Central memory CD8-positive, alpha-beta T cell (primary cell): Measurements from ENCODE around the gene BANP.
"Not testable (repeated sequence)": the region's sequence is repeated elsewhere in the genome, so short reads cannot be mapped to it uniquely, and the experiment has no call there.

ENCODE experiments used
- ATAC-seq: fragments of 150-1000 bp; cut with Tn5 transposase; replicated peaks from 2 replicates; pipeline ENCODE4 v1.10.0; 2022; ENCODE audit warnings: mild to moderate bottlenecking, moderate FRiP score, moderate number of reproducible peaks; ENCODE audit not compliant: poor library complexity, severe bottlenecking; ENCODE audit errors: extremely low read depth
- DNase-seq, 2 donors: peaks; one replicate each; pipeline ENCODE4 v3.0.0; 2021; ENCODE audit warnings: low spot score in 2 of 2
- H3K27ac Mint-ChIP-seq: one replicate; pipeline ENCODE4 v1.8.0; 2022; ENCODE audit warnings: low read depth, mild to moderate bottlenecking, moderate library complexity, mixed read lengths
- H3K27me3 Mint-ChIP-seq: one replicate; pipeline ENCODE4 v1.8.0; 2022; ENCODE audit warnings: mixed read lengths
- H3K36me3 Mint-ChIP-seq: one replicate; pipeline ENCODE4 v1.8.0; 2022; ENCODE audit warnings: mild to moderate bottlenecking, moderate library complexity, mixed read lengths; ENCODE audit not compliant: insufficient read depth
- H3K4me1 Mint-ChIP-seq: one replicate; pipeline ENCODE4 v1.8.0; 2022; ENCODE audit warnings: mixed read lengths
- H3K4me3 Mint-ChIP-seq: one replicate; pipeline ENCODE4 v1.8.0; 2022; ENCODE audit warnings: mild to moderate bottlenecking, moderate library complexity, mixed read lengths
- H3K9me3 Mint-ChIP-seq: one replicate; pipeline ENCODE4 v1.8.0; 2022; ENCODE audit warnings: mixed read lengths

Gene BANP

DNA sequence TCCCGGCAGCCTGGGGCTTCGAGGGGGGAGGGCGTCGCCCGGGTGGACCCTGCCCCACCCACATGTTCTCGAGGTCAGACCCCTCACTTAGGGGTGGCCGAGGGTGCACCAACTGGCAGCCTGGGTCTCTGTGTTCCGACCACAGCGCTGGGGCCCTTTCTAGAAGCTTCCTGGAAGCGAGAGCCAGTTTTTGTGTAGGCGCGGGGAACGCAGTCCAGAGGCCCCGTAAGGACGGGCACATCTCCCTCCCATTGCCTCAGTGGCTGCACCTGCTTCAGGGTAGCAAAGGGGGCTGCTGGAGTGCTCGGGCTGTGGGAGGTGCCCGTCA lies 148.3 kb downstream of the BANP start:
- Mint-ChIP-seq H3K27ac (no peak overlapping the region), H3K4me1 (no peaks in the 10 kb centered on the region), H3K9me3 (no peaks in the 10 kb centered on the region), H3K27me3 (peaks cover 20% of the 10 kb centered on the region), H3K4me3 (no peak overlapping the region), H3K36me3 (no peaks in the 10 kb centered on the region)
- no peak for DNase-seq
- no peak for ATAC-seq

GRCh38 chr16:88099956-88100355 lies 148.7 kb downstream of the BANP start:
- not testable (repeated sequence) for H3K4me3 Mint-ChIP-seq, H3K36me3 Mint-ChIP-seq, H3K4me1 Mint-ChIP-seq, H3K27ac Mint-ChIP-seq, DNase-seq, ATAC-seq, H3K9me3 Mint-ChIP-seq
- peaks cover 20% of the 10 kb centered on the region for H3K27me3 Mint-ChIP-seq

GRCh38 chr16:88100801-88101622 lies 149.8 kb downstream of the BANP start:
- H3K4me3 Mint-ChIP-seq, H3K27ac Mint-ChIP-seq, H3K36me3 Mint-ChIP-seq, ATAC-seq, H3K9me3 Mint-ChIP-seq, H3K4me1 Mint-ChIP-seq, DNase-seq: not testable (repeated sequence)
- peaks cover 20% of the 10 kb centered on the region for H3K27me3 Mint-ChIP-seq

DNA sequence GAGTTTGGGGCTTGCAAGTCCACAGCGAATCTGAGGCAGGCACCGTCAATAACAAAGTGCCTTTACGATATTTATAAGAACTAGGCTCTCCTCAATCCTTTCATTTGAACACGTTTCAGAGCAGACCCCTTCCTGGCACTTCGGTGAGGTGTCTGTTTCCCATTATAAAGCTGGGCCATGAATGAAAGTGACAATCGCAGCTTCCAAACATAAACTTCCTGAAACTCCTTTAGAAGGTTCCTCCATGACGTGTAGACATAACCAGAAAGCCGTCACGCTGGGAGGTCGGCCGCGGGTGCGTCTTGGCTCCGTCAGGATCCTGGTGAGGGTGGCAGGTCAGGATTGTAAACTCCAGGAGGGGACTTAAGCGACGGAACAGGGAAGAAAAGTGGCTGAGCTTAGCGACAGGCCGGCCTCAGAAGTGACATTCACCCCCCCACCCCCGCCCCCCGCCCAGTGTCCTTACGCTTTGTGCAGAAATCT lies 150.4 kb downstream of the BANP start:
- H3K4me1 Mint-ChIP-seq = not testable (repeated sequence)

DNA sequence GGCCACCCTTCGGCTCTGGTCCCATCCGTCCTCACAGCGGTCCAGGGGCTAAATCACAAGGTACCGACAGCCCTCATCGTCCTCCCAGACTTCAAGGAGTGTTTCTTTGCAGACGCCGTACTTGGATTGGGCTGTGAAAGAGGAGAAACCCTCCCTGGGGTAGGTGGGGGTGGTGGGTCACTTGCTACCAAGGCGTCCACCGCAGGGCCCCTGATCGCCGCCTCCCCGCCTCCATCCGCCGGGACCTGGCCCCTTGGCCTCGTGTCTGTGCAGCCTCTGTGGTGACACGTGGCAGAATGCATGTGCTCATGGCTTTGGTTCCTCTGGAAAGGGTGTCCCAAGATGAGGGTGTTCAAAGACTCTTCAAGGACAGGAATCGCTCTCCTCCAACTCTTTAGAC lies 151.4 kb downstream of the BANP start:
- no peaks in the 10 kb centered on the region for H3K9me3 Mint-ChIP-seq
- no peak overlapping the region for H3K4me3 Mint-ChIP-seq
- H3K27me3 Mint-ChIP-seq = peaks cover 20% of the 10 kb centered on the region
- no peaks in the 10 kb centered on the region for H3K4me1 Mint-ChIP-seq
- no peak for ATAC-seq
- no peak for DNase-seq
- no peak overlapping the region for H3K27ac Mint-ChIP-seq
- H3K36me3 Mint-ChIP-seq = no peaks in the 10 kb centered on the region

More for the DNA sequence above, 150.4 kb downstream of the BANP start:
- H3K9me3 Mint-ChIP-seq, H3K4me3 Mint-ChIP-seq, ATAC-seq, H3K36me3 Mint-ChIP-seq, DNase-seq: not testable (repeated sequence)
- peak overlapping the region; percentile 32 for H3K27ac Mint-ChIP-seq
- H3K27me3 Mint-ChIP-seq = peaks cover 20% of the 10 kb centered on the region

DNA sequence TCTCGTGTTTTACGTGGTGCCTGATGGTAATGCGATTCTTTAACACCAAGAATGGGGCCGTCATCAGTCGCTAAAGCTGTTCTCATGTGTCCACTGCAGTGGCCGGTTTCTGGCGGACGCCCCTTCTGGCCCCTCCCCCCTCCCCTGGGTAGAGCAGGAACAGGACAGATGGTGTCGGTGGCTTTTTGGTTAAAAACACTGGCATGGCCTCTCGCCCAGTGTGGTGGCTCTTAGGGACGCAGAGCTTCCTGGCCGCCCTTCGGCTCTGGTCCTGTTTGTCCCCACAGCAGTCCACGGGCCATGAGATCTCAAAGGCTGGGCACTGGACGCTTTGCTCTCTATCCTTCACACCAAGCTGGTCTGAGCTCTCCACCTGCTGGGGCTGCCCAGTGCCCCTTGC lies 151.8 kb downstream of the BANP start:
- Mint-ChIP-seq H3K4me3 (no peak overlapping the region), H3K27ac (no peak overlapping the region), H3K9me3 (no peaks in the 10 kb centered on the region), H3K36me3 (no peaks in the 10 kb centered on the region), H3K27me3 (peaks cover 20% of the 10 kb centered on the region), H3K4me1 (no peaks in the 10 kb centered on the region)
- ATAC-seq (no peak), DNase-seq (no peak)

GRCh38 chr16:88103581-88104188 lies 152.5 kb downstream of the BANP start:
- DNase-seq (no peak), ATAC-seq (no peak)
- H3K27ac Mint-ChIP-seq = no peak overlapping the region
- H3K36me3 Mint-ChIP-seq = no peaks in the 10 kb centered on the region
- H3K4me3 Mint-ChIP-seq = no peak overlapping the region
- no peaks in the 10 kb centered on the region for H3K4me1 Mint-ChIP-seq
- peaks cover 14% of the 10 kb centered on the region for H3K27me3 Mint-ChIP-seq
- H3K9me3 Mint-ChIP-seq = no peaks in the 10 kb centered on the region

DNA sequence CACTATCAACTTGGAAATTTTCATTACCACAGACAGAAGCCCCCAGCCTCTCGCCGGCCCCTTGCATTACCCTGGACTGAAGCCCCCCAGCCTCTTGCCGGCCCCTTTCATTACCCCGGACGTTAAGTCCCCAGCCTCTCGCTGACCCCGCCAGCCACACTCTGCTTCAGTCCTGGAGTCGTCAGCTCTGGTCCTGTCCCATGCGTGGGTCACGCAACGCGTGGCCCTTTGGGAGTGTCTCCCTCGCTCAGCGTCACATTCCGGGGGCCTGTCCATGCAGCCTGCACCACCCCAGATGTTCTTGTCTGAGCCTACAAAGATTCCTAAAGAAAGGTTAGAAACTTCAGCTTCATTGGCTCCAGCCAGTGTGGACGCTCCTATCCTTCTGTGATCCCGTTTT lies 153.1 kb downstream of the BANP start:
- H3K27me3 Mint-ChIP-seq, H3K9me3 Mint-ChIP-seq, H3K36me3 Mint-ChIP-seq, H3K27ac Mint-ChIP-seq, ATAC-seq, H3K4me1 Mint-ChIP-seq, H3K4me3 Mint-ChIP-seq, DNase-seq: not testable (repeated sequence)

DNA sequence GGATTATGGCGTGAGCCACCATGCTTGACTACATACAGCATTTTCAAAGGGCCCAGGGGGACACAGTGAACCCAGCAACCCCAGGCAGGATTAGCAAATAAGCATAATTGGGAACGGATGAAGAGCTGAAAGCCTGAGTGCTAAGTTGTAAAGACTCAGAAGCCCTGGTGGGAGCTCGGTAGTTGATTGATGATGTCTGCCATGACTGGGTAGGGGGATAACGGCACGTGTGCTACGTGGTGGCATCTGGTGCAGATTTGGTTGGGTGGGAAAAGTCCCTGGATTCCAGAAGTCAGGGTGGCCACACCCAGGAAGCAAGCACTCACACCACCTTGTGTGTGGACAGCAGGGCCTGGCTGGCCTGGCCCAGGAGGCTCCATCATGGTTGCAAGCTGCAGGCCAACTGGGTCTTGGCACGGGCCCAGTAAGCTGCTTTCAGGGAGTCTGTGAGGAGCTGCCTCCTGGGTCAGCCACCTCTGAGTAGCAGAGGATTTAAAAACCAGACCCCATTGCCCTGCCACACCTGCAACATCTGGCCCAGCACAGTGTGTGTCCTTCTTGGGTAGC lies 154.4 kb downstream of the BANP start:
- not testable (repeated sequence) for H3K36me3 Mint-ChIP-seq, H3K27ac Mint-ChIP-seq, H3K27me3 Mint-ChIP-seq, DNase-seq, H3K4me3 Mint-ChIP-seq, H3K9me3 Mint-ChIP-seq, ATAC-seq, H3K4me1 Mint-ChIP-seq

GRCh38 chr16:88106566-88106965 lies 155.3 kb downstream of the BANP start:
- H3K27me3 Mint-ChIP-seq, H3K4me3 Mint-ChIP-seq, DNase-seq, ATAC-seq, H3K9me3 Mint-ChIP-seq, H3K4me1 Mint-ChIP-seq, H3K27ac Mint-ChIP-seq, H3K36me3 Mint-ChIP-seq: not testable (repeated sequence)

DNA sequence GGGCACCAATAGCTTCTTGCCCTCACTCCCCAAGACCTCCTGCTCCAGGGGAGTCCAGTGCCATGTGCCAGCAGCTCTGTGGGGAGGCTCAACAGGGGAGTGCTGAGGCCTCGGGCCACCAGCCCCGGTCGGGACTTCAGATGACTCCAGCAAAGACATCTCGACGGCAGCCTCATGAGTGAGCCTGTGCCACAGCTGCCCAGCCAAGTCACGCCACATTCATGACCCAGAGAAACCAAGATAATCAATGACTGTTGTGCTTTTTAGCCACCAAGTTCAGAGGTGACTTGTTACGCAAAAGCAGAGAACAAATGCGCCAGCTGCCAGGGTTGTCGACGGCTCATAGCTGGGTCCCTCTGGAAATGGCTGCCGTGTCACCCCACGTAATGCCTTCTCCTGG lies 157.5 kb downstream of the BANP start:
- ATAC-seq (no peak), DNase-seq (no peak)
- Mint-ChIP-seq H3K4me1 (no peaks in the 10 kb centered on the region), H3K4me3 (no peak overlapping the region), H3K9me3 (no peaks in the 10 kb centered on the region), H3K27me3 (no peaks in the 10 kb centered on the region), H3K27ac (no peak overlapping the region), H3K36me3 (no peaks in the 10 kb centered on the region)

DNA sequence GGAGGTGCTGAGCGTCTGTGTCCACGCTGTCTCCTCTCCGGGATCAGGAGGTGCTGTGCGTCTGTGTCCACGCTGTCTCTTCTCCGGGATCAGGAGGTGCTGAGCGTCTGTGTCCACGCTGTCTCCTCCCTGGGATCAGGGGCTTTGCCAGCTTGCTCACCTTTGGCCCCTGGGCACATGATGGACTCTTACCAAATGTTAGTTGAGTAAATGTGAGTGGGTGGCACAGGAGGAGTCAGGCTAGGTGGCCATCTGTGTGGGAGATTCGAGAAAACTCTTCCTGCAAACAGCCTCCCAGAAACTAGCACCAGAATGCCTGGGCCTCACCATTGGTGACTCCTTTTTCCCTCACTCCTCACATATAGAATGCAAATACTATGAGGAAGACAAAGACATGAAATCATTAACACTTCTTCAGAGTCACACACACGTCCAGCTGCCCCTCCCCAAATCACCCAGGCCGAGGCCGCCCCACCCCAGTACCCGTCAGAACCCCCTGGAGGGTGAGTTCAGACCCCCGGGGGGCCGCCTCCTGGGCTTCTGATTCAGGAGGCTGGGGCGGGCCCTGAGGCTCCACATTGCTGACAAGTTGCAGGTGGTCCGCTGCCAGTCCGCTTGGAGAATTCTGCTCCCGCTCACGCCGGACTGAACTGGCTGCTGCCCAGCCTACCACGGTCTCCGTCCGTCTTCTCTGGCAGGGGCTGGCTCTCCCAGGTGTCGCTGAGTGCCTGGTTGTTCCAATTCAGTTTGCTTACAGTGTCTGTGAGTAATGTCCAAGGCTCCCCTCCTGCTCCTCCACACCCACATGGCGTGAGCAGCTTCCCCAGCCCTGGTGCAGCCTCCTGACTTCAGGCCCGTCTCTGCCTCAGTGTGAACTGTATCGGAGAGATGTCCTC lies 158.7 kb downstream of the BANP start:
- not testable (repeated sequence) for H3K9me3 Mint-ChIP-seq, H3K4me1 Mint-ChIP-seq, ATAC-seq, H3K36me3 Mint-ChIP-seq, DNase-seq, H3K27ac Mint-ChIP-seq, H3K4me3 Mint-ChIP-seq, H3K27me3 Mint-ChIP-seq
